RWPE2 (cell line): ENCODE measurements around the gene CTDP1.

Experiments used
- ATAC-seq: fragments of 200-7000 bp; cut with Tn5 transposase; 3 replicates; pipeline ENCODE4 v1.9.1; 2021; ENCODE audit warnings: low read depth
- DNase-seq: peaks from one replicate; pipeline ENCODE4 v3.0.0-alpha.2; 2020; ENCODE audit warnings: low spot score
- H3K27ac ChIP-seq: fragments of 450-650 bp; 2 replicates; pipeline ENCODE4 v1.5.1; 2017; ENCODE audit warnings: mild to moderate bottlenecking; ENCODE audit not compliant: poor library complexity, severe bottlenecking
- H3K27me3 ChIP-seq: fragments of 250-450 bp; sonication (Bioruptor Pico); 2 replicates; pipeline ENCODE4 v1.5.1; 2021; ENCODE audit warnings: mild to moderate bottlenecking, moderate library complexity; ENCODE audit not compliant: insufficient read depth, poor library complexity, severe bottlenecking
- H3K36me3 ChIP-seq: fragments of 250-450 bp; sonication (Bioruptor Pico); 2 replicates; pipeline ENCODE4 v1.5.1; 2020; ENCODE audit warnings: low read depth, mild to moderate bottlenecking, moderate library complexity
- H3K4me1 ChIP-seq: fragments of 250-450 bp; sonication (Bioruptor Pico); 2 replicates; pipeline ENCODE4 v1.5.1; 2021; ENCODE audit warnings: mild to moderate bottlenecking, moderate library complexity; ENCODE audit not compliant: insufficient read depth, poor library complexity, severe bottlenecking
- H3K4me3 ChIP-seq: fragments of 250-450 bp; sonication (Bioruptor Pico); 2 replicates; pipeline ENCODE4 v1.5.1; 2021; ENCODE audit warnings: mild to moderate bottlenecking, moderate library complexity; ENCODE audit not compliant: severe bottlenecking
- H3K9me3 ChIP-seq: fragments of 250-450 bp; sonication (Bioruptor Pico); 2 replicates; pipeline ENCODE4 v1.5.1; 2021; ENCODE audit warnings: mild to moderate bottlenecking, moderate library complexity; ENCODE audit not compliant: severe bottlenecking
- CTCF ChIP-seq: fragments of 450-650 bp; IDR thresholded peaks from one replicate; pipeline ENCODE4 v1.5.1; 2017; ENCODE audit warnings: mild to moderate bottlenecking, moderate library complexity; ENCODE audit not compliant: poor library complexity, severe bottlenecking

CTDP1 gene

GRCh38 chr18:79771446-79772107 lies 92.0 kb downstream of the CTDP1 start:
- H3K4me1 ChIP-seq = no peaks in the 10 kb centered on the region
- no peak for ATAC-seq
- no peak overlapping the region for H3K4me3 ChIP-seq
- no peaks in the 10 kb centered on the region for H3K9me3 ChIP-seq
- DNase-seq = peak; percentile 42
- no peaks in the 10 kb centered on the region for H3K36me3 ChIP-seq
- TF ChIP-seq CTCF = no peak
- no peaks in the 10 kb centered on the region for H3K27me3 ChIP-seq
- H3K27ac ChIP-seq = no peak overlapping the region

- Histone ChIP-seq H3K9me3 (no peaks in the 10 kb centered on the region), H3K4me1 (no peaks in the 10 kb centered on the region), H3K27me3 (no peaks in the 10 kb centered on the region), H3K36me3 (no peaks in the 10 kb centered on the region), H3K4me3 (no peak overlapping the region), H3K27ac (no peak overlapping the region)
- no peak for TF ChIP-seq CTCF
- DNase-seq (peak; percentile 36), ATAC-seq (no peak)
Observed at GRCh38 chr18:79772108-79772864, 92.7 kb downstream of the CTDP1 start.

- no peaks in the 10 kb centered on the region for H3K27me3 ChIP-seq
- no peaks in the 10 kb centered on the region for H3K4me1 ChIP-seq
- H3K4me3 ChIP-seq = no peak overlapping the region
- H3K27ac ChIP-seq = no peak overlapping the region
- no peaks in the 10 kb centered on the region for H3K9me3 ChIP-seq
- H3K36me3 ChIP-seq = no peaks in the 10 kb centered on the region
- no peak for ATAC-seq
- peak; percentile 28 for DNase-seq
- TF ChIP-seq CTCF = no peak
Observed at GRCh38 chr18:79772865-79773696, 93.5 kb downstream of the CTDP1 start.

GRCh38 chr18:79774111-79774510 lies 94.5 kb downstream of the CTDP1 start:
- Histone ChIP-seq H3K4me3 (no peak overlapping the region), H3K27me3 (no peaks in the 10 kb centered on the region), H3K27ac (no peak overlapping the region), H3K4me1 (no peaks in the 10 kb centered on the region), H3K36me3 (no peaks in the 10 kb centered on the region), H3K9me3 (no peaks in the 10 kb centered on the region)
- ATAC-seq (no peak), DNase-seq (peak; percentile 34)
- TF ChIP-seq CTCF = no peak
